Muscle layer of colon (tissue), 2 donors: ENCODE data around the gene C5.

Experiments used
- H3K27ac ChIP-seq: one replicate; pipeline ENCODE4 v1.7.0; 2013; ENCODE audit warnings: low read depth, mild to moderate bottlenecking, low read length, moderate library complexity
- H3K27me3 ChIP-seq, 2 donors: one replicate each; pipeline ENCODE4 v1.7.0; 2013; ENCODE audit warnings: low read length in 2 of 2, mild to moderate bottlenecking in 2 of 2; ENCODE audit not compliant: insufficient read depth in 2 of 2, control insufficient read depth in 1 of 2
- H3K36me3 ChIP-seq: one replicate; pipeline ENCODE4 v1.7.0; 2013; ENCODE audit warnings: mild to moderate bottlenecking, low read length; ENCODE audit not compliant: insufficient read depth
- H3K4me1 ChIP-seq: one replicate; pipeline ENCODE4 v1.7.0; 2013; ENCODE audit warnings: mild to moderate bottlenecking, low read length; ENCODE audit not compliant: insufficient read depth
- H3K4me3 ChIP-seq, 2 donors: one replicate each; pipeline ENCODE4 v1.7.0; 2013; ENCODE audit warnings: low read length in 2 of 2, low read depth in 1 of 2, mild to moderate bottlenecking in 1 of 2, moderate library complexity in 1 of 2
- H3K9ac ChIP-seq: one replicate; pipeline ENCODE4 v1.7.0; 2013; ENCODE audit warnings: low read length
- H3K9me3 ChIP-seq: one replicate; pipeline ENCODE4 v1.7.0; 2013; ENCODE audit warnings: mild to moderate bottlenecking, low read length
- donor health status: abdominal sarcoma.
- donor health status: Adenocarcinoma of cecum.

Gene C5

GRCh38 chr9:120938851-120939250, 111.2 kb downstream of the C5 start:
- Histone ChIP-seq H3K4me1 (peaks cover 54% of the 10 kb centered on the region), H3K27me3 (no peaks in the 10 kb centered on the region), H3K36me3 (no peaks in the 10 kb centered on the region), H3K9me3 (no peaks in the 10 kb centered on the region), H3K9ac (no peak overlapping the region), H3K4me3 (no peak overlapping the region), H3K27ac (no peak overlapping the region)

GRCh38 chr9:120937596-120937995, 112.5 kb downstream of the C5 start:
- H3K36me3 ChIP-seq: no peaks in the 10 kb centered on the region
- no peak overlapping the region for H3K9ac ChIP-seq
- H3K4me3 ChIP-seq: no peak overlapping the region
- H3K27me3 ChIP-seq: no peaks in the 10 kb centered on the region
- no peaks in the 10 kb centered on the region for H3K9me3 ChIP-seq
- H3K4me1 ChIP-seq: peaks cover 52% of the 10 kb centered on the region
- H3K27ac ChIP-seq: no peak overlapping the region

- no peak overlapping the region for H3K9ac ChIP-seq
- peaks cover 47% of the 10 kb centered on the region for H3K4me1 ChIP-seq
- H3K9me3 ChIP-seq: no peaks in the 10 kb centered on the region
- no peak overlapping the region for H3K4me3 ChIP-seq
- no peaks in the 10 kb centered on the region for H3K36me3 ChIP-seq
- no peaks in the 10 kb centered on the region for H3K27me3 ChIP-seq
- H3K27ac ChIP-seq: no peak overlapping the region
These were observed 112.9 kb downstream of the C5 start for GRCh38 chr9:120937127-120937526.

- Histone ChIP-seq H3K36me3 (no peaks in the 10 kb centered on the region), H3K27ac (peak overlapping the region; percentile 93), H3K9me3 (no peaks in the 10 kb centered on the region), H3K4me1 (peaks cover 44% of the 10 kb centered on the region), H3K27me3 (no peaks in the 10 kb centered on the region), H3K4me3 (no peak overlapping the region), H3K9ac (no peak overlapping the region)
These were observed 113.3 kb downstream of the C5 start for GRCh38 chr9:120936764-120937122.

GRCh38 chr9:120936011-120936763, 113.9 kb downstream of the C5 start:
- peak overlapping the region in 1 of 2 donors; percentile 49 for H3K4me3 ChIP-seq
- no peaks in the 10 kb centered on the region for H3K9me3 ChIP-seq
- H3K9ac ChIP-seq: peak overlapping the region; percentile 9
- no peaks in the 10 kb centered on the region for H3K36me3 ChIP-seq
- no peaks in the 10 kb centered on the region for H3K27me3 ChIP-seq
- peak overlapping the region; percentile 93 for H3K27ac ChIP-seq
- peaks cover 39% of the 10 kb centered on the region for H3K4me1 ChIP-seq

GRCh38 chr9:120935383-120935857, 114.7 kb downstream of the C5 start:
- Histone ChIP-seq H3K4me1 (peaks cover 39% of the 10 kb centered on the region), H3K4me3 (peak overlapping the region in 1 of 2 donors; percentile 49), H3K9ac (peak overlapping the region; percentile 9)

GRCh38 chr9:120934281-120934680, 115.8 kb downstream of the C5 start:
- Histone ChIP-seq H3K9ac (no peak overlapping the region), H3K27me3 (no peaks in the 10 kb centered on the region), H3K4me1 (peaks cover 42% of the 10 kb centered on the region), H3K4me3 (no peak overlapping the region), H3K9me3 (no peaks in the 10 kb centered on the region), H3K36me3 (no peaks in the 10 kb centered on the region), H3K27ac (peak overlapping the region; percentile 93)

More at GRCh38 chr9:120935383-120935857, 114.7 kb downstream of the C5 start:
- Histone ChIP-seq H3K36me3 (no peaks in the 10 kb centered on the region), H3K9me3 (no peaks in the 10 kb centered on the region), H3K27me3 (no peaks in the 10 kb centered on the region), H3K27ac (peak overlapping the region; percentile 93)

- Histone ChIP-seq H3K9ac (no peak overlapping the region), H3K9me3 (no peaks in the 10 kb centered on the region), H3K36me3 (no peaks in the 10 kb centered on the region), H3K4me3 (no peak overlapping the region), H3K27ac (no peak overlapping the region), H3K27me3 (no peaks in the 10 kb centered on the region), H3K4me1 (peaks cover 42% of the 10 kb centered on the region)
These were observed 116.6 kb downstream of the C5 start for GRCh38 chr9:120933310-120934055.

- no peaks in the 10 kb centered on the region for H3K27me3 ChIP-seq
- peaks cover 41% of the 10 kb centered on the region for H3K4me1 ChIP-seq
- H3K27ac ChIP-seq: peak overlapping the region; percentile 0
- no peaks in the 10 kb centered on the region for H3K36me3 ChIP-seq
- H3K9me3 ChIP-seq: no peaks in the 10 kb centered on the region
- H3K9ac ChIP-seq: no peak overlapping the region
- no peak overlapping the region for H3K4me3 ChIP-seq
These were observed 117.8 kb downstream of the C5 start for GRCh38 chr9:120932086-120932823.

- Histone ChIP-seq H3K9me3 (no peaks in the 10 kb centered on the region), H3K36me3 (no peaks in the 10 kb centered on the region), H3K27me3 (no peaks in the 10 kb centered on the region), H3K4me1 (peaks cover 33% of the 10 kb centered on the region), H3K9ac (no peak overlapping the region), H3K4me3 (no peak overlapping the region), H3K27ac (peak overlapping the region; percentile 32)
These were observed 118.6 kb downstream of the C5 start for GRCh38 chr9:120931231-120932085.
